ENCODE results near the gene TRIM24.
A peak's percentile ranks its signal among the peaks of the same experiment; 100 is the strongest.
"Not testable (repeated sequence)": the region's sequence is repeated elsewhere in the genome, so short reads cannot be mapped to it uniquely, and the experiment has no call there.

The TRIM24 gene

GRCh38 chr7:138460176-138460648 is at the start of gene TRIM24:
TSS of gene TRIM24 (plus strand) at chr7:138460259. CDS start at chr7:138460549, 290 bp downstream.
- DNase-seq, result no peak

GRCh38 chr7:138412077-138412476 is 48.0 kb upstream of the TRIM24 start:
- DNase-seq, result not testable (repeated sequence)

GRCh38 chr7:138412921-138413320 is 47.1 kb upstream of the TRIM24 start:
- DNase-seq, result not testable (repeated sequence)

GRCh38 chr7:138417078-138417700 is 42.9 kb upstream of the TRIM24 start:
- no peak for DNase-seq

- DNase-seq, result no peak
Observed at GRCh38 chr7:138417764-138418163, 42.3 kb upstream of the TRIM24 start.

- DNase-seq, result not testable (repeated sequence)
Observed at GRCh38 chr7:138418403-138418802, 41.7 kb upstream of the TRIM24 start.

GRCh38 chr7:138425026-138425425 is 35.0 kb upstream of the TRIM24 start:
- DNase-seq, result no peak

GRCh38 chr7:138429577-138430250 is 30.3 kb upstream of the TRIM24 start:
- DNase-seq, result no peak

GRCh38 chr7:138431517-138431916 is 28.5 kb upstream of the TRIM24 start:
- no peak for DNase-seq

- no peak for DNase-seq
Observed at GRCh38 chr7:138433583-138434443, 26.2 kb upstream of the TRIM24 start.

GRCh38 chr7:138434597-138435019 is 25.5 kb upstream of the TRIM24 start:
- DNase-seq, result no peak

GRCh38 chr7:138435231-138435919 is 24.7 kb upstream of the TRIM24 start:
- DNase-seq, result no peak

GRCh38 chr7:138436388-138436787 is 23.7 kb upstream of the TRIM24 start:
- DNase-seq, result no peak

- no peak for DNase-seq
Observed at GRCh38 chr7:138440460-138440859, 19.6 kb upstream of the TRIM24 start.

- DNase-seq, result no peak
Observed at GRCh38 chr7:138442822-138443221, 17.2 kb upstream of the TRIM24 start.

GRCh38 chr7:138449580-138449979 is 10.5 kb upstream of the TRIM24 start:
- peak; percentile 44 for DNase-seq

GRCh38 chr7:138455609-138456008 is 4.5 kb upstream of the TRIM24 start:
- DNase-seq, result no peak

- DNase-seq, result no peak
Observed at GRCh38 chr7:138456220-138456619, 3.8 kb upstream of the TRIM24 start.

- no peak for DNase-seq
Observed at GRCh38 chr7:138458576-138459412, 1.3 kb upstream of the TRIM24 start.

- peak; percentile 98 for DNase-seq
Observed at GRCh38 chr7:138459413-138460175, 465 bp upstream of the TRIM24 start.
